ENCODE results near the gene FASN.

The FASN gene

GRCh38 chr17:82117139-82118090 lies 19.4 kb upstream of the FASN start:
- DNase-seq, result no peak

- DNase-seq, result no peak
These were observed 18.2 kb upstream of the FASN start for GRCh38 chr17:82116246-82116645.

- no peak for DNase-seq
These were observed 16.8 kb upstream of the FASN start for GRCh38 chr17:82114872-82115271.

- DNase-seq, result no peak
These were observed 16.4 kb upstream of the FASN start for GRCh38 chr17:82114447-82114846.

GRCh38 chr17:82113941-82114340 lies 15.9 kb upstream of the FASN start:
- no peak for DNase-seq

- DNase-seq, result no peak
These were observed 15.4 kb upstream of the FASN start for GRCh38 chr17:82113422-82113821.

- DNase-seq, result no peak
These were observed 14.9 kb upstream of the FASN start for GRCh38 chr17:82112914-82113311.

- no peak for DNase-seq
These were observed 14.3 kb upstream of the FASN start for GRCh38 chr17:82112181-82112913.

- DNase-seq, result no peak
These were observed 12.3 kb upstream of the FASN start for GRCh38 chr17:82110298-82110697.

GRCh38 chr17:82108961-82109475 lies 11.0 kb upstream of the FASN start:
- DNase-seq, result no peak

- no peak for DNase-seq
These were observed 10.5 kb upstream of the FASN start for GRCh38 chr17:82108496-82108945.

GRCh38 chr17:82108038-82108437 lies 10.0 kb upstream of the FASN start:
- no peak for DNase-seq

- no peak for DNase-seq
These were observed 9.4 kb upstream of the FASN start for GRCh38 chr17:82107341-82107860.

- DNase-seq, result no peak
These were observed 8.8 kb upstream of the FASN start for GRCh38 chr17:82106688-82107305.

GRCh38 chr17:82105882-82106687 lies 8.0 kb upstream of the FASN start:
- peak; percentile 32 for DNase-seq

GRCh38 chr17:82105417-82105881 lies 7.4 kb upstream of the FASN start:
- no peak for DNase-seq

GRCh38 chr17:82104797-82105416 lies 6.9 kb upstream of the FASN start:
- no peak for DNase-seq

- no peak for DNase-seq
These were observed 5.8 kb upstream of the FASN start for GRCh38 chr17:82103553-82104451.

- DNase-seq, result no peak
These were observed 4.0 kb upstream of the FASN start for GRCh38 chr17:82101767-82102679.

Measured in DMS 273 treated with DMSO at 0.1 percent for 48 hours (cell line).